Keratinocyte (primary cell): ENCODE measurements around the gene CDC25C. TPM values are rescaled to one million over a fixed set of nuclear protein-coding genes. Genes with fewer than 3 reads are reported as not detected.

ENCODE experiments used
- DNase-seq: peaks from one replicate; pipeline ENCODE4 v3.0.0-alpha.2; 2011; ENCODE audit warnings: low read depth, missing footprints, low spot score
- FAIRE-seq: peaks from 2 replicates; lab custom pipeline; 2011; peaks lifted over from hg19 to GRCh38; lab: Jason Lieb, UNC
- H2AFZ ChIP-seq: 2 replicates; pipeline ENCODE4 v1.6.0; 2012; ENCODE audit warnings: low read length, control low read depth, inconsistent platforms; ENCODE audit not compliant: control insufficient read depth
- H3K27ac ChIP-seq: 2 replicates; pipeline ENCODE4 v1.5.1; 2011; ENCODE audit warnings: low read length; ENCODE audit not compliant: control insufficient read depth, insufficient read depth
- H3K27me3 ChIP-seq: 3 replicates; pipeline ENCODE4 v1.6.0; 2011; ENCODE audit warnings: low read length; ENCODE audit not compliant: control insufficient read depth, insufficient read depth; ENCODE audit errors: extremely low read depth
- H3K36me3 ChIP-seq, 2 experiments: 2 replicates in 1 of 2; 3 replicates in 1 of 2; pipeline ENCODE4 v1.5.1; 2011; ENCODE audit warnings: low read length in 2 of 2, mild to moderate bottlenecking in 1 of 2; ENCODE audit not compliant: control insufficient read depth in 2 of 2, insufficient read depth in 2 of 2; ENCODE audit errors: extremely low read depth in 1 of 2
- H3K4me1 ChIP-seq: 3 replicates; pipeline ENCODE4 v1.5.1; 2011; ENCODE audit warnings: low read length; ENCODE audit not compliant: control insufficient read depth, insufficient read depth; ENCODE audit errors: extremely low read depth
- H3K4me2 ChIP-seq: 3 replicates; pipeline ENCODE4 v1.6.0; 2011; ENCODE audit warnings: low read depth, low read length; ENCODE audit not compliant: control insufficient read depth, insufficient read depth; ENCODE audit errors: extremely low read depth
- H3K4me3 ChIP-seq, 3 experiments: fragments of 200-600 bp in 1 of 3; sonication (generic) in 1 of 3; 2 replicates in 2 of 3; 3 replicates in 1 of 3; pipeline ENCODE4 v1.5.1; 2011 to 2016; ENCODE audit warnings: low read length in 3 of 3, mild to moderate bottlenecking in 3 of 3, control low read depth in 2 of 3, inconsistent platforms in 1 of 3, low read depth in 1 of 3, mixed read lengths in 1 of 3, mixed run types in 1 of 3, moderate library complexity in 1 of 3; ENCODE audit not compliant: control insufficient read depth in 2 of 3, insufficient read depth in 2 of 3; ENCODE audit errors: extremely low read depth in 1 of 3
- H3K79me2 ChIP-seq: 2 replicates; pipeline ENCODE4 v1.6.0; 2012; ENCODE audit warnings: low read length; ENCODE audit not compliant: control insufficient read depth, insufficient read depth
- H3K9ac ChIP-seq: 3 replicates; pipeline ENCODE4 v1.6.0; 2011; ENCODE audit warnings: low read length; ENCODE audit not compliant: control insufficient read depth, insufficient read depth; ENCODE audit errors: extremely low read depth
- H3K9me1 ChIP-seq: 3 replicates; pipeline ENCODE4 v1.6.0; 2011; ENCODE audit warnings: low read length; ENCODE audit not compliant: control insufficient read depth, insufficient read depth; ENCODE audit errors: extremely low read depth
- H3K9me3 ChIP-seq: 2 replicates; pipeline ENCODE4 v1.5.1; 2012; ENCODE audit warnings: low read depth, low read length; ENCODE audit not compliant: control insufficient read depth
- H4K20me1 ChIP-seq: 3 replicates; pipeline ENCODE4 v1.6.0; 2011; ENCODE audit warnings: low read length; ENCODE audit not compliant: control insufficient read depth, insufficient read depth; ENCODE audit errors: extremely low read depth
- EZH2 ChIP-seq: IDR thresholded peaks from one replicate; pipeline ENCODE4 v1.6.1; 2012; ENCODE audit warnings: inconsistent platforms, mild to moderate bottlenecking, low read length, moderate library complexity
- dilution Hi-C: fragments of 300-500 bp; cut with MboI; formaldehyde crosslinking; loops from one replicate; pipeline ENCODE4 v1.7.0; 2020; ENCODE audit warnings: low sequenced_read_pairs; ENCODE audit not compliant: extremely low pct_ligation_motif_present
- polyA plus RNA-seq, 5 experiments: library from polyadenylated mRNA; depleted of rRNA in 3 of 5; stranded (reverse) in 3 of 5; stranded (forward) in 1 of 5; unstranded in 1 of 5; fragments of >200 nt; gene quantifications; 1 replicate in 1 of 5; 2 replicates in 3 of 5; 3 replicates in 1 of 5; pipeline versions ENCODE4 v1.2.1 to v1.2.3, GENCODE V29; 2011 to 2012; ENCODE audit warnings: missing spikeins in 2 of 5, low read depth in 1 of 5, low replicate concordance in 1 of 5
- TF ChIP-seq, protein P1 (sequence below), 3 experiments: IDR thresholded peaks in 1 of 3; conservative IDR thresholded peaks in 1 of 3; optimal IDR thresholded peaks in 1 of 3; 2 replicates in 2 of 3; 3 replicates in 1 of 3; pipeline versions ENCODE3 to v1.5.1; 2011; ENCODE audit warnings: low read length in 3 of 3, mild to moderate bottlenecking in 3 of 3, moderate library complexity in 2 of 3, control low read depth in 1 of 3, inconsistent platforms in 1 of 3; ENCODE audit not compliant: insufficient read depth in 2 of 3; ENCODE audit errors: extremely low read depth in 1 of 3

CDC25C gene
- polyA plus RNA-seq, 1 donor (not counting 4 experiments of a cell fraction or from before 2014, with no cell fraction given): 4.7 TPM

DNA sequence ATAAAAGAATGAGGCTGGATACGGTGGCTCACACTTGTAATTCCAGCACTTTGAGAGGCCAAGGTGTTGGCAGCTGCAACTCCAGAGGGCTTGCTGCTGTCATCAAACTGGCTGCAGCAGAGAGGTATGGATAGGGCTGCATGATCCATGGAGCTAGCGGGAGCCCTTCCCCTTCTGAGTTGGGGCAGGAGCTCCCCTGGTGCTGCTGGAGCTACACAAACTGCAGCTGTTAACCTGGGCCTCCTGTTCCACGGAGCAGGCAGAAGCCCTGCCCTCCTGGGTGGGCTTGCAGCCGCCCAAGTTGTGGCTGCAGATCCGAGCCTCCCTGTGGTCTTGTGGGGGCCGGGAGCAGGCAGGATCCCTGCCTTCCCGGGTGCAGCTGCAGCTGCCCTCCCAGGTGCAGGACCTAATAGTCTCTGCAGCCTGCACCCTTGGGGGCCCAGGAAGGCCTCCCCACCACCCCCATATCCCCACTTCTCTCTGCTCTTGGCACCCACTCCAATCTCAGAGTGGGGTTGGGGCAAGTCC, 15.8 kb downstream of the CDC25C start:
- Histone ChIP-seq H3K4me3 (no peak overlapping the region), H2AFZ (no peak overlapping the region), H3K4me2 (no peak overlapping the region), H3K9ac (no peak overlapping the region), H3K9me3 (no peaks in the 10 kb centered on the region), H3K4me1 (no peaks in the 10 kb centered on the region), H4K20me1 (no peaks in the 10 kb centered on the region), H3K79me2 (no peaks in the 10 kb centered on the region), H3K27ac (no peak overlapping the region), H3K9me1 (no peaks in the 10 kb centered on the region), H3K27me3 (no peaks in the 10 kb centered on the region), H3K36me3 (no peaks in the 10 kb centered on the region)
- TF ChIP-seq, protein P1, sequence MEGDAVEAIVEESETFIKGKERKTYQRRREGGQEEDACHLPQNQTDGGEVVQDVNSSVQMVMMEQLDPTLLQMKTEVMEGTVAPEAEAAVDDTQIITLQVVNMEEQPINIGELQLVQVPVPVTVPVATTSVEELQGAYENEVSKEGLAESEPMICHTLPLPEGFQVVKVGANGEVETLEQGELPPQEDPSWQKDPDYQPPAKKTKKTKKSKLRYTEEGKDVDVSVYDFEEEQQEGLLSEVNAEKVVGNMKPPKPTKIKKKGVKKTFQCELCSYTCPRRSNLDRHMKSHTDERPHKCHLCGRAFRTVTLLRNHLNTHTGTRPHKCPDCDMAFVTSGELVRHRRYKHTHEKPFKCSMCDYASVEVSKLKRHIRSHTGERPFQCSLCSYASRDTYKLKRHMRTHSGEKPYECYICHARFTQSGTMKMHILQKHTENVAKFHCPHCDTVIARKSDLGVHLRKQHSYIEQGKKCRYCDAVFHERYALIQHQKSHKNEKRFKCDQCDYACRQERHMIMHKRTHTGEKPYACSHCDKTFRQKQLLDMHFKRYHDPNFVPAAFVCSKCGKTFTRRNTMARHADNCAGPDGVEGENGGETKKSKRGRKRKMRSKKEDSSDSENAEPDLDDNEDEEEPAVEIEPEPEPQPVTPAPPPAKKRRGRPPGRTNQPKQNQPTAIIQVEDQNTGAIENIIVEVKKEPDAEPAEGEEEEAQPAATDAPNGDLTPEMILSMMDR (optimal IDR thresholded peaks at IDR 0.05 in 1 of 3, IDR thresholded peaks at IDR 0.05 in 1 of 3, conservative IDR thresholded peaks at IDR 0.05 in 1 of 3; ENCODE audit: extremely low read depth in 1 of 3, insufficient read depth in 2 of 3, low read length in 3 of 3): no peak
- TF ChIP-seq EZH2: no peak
- FAIRE-seq: no peak
- dilution Hi-C loops: no loop called here
- no peak for DNase-seq

DNA sequence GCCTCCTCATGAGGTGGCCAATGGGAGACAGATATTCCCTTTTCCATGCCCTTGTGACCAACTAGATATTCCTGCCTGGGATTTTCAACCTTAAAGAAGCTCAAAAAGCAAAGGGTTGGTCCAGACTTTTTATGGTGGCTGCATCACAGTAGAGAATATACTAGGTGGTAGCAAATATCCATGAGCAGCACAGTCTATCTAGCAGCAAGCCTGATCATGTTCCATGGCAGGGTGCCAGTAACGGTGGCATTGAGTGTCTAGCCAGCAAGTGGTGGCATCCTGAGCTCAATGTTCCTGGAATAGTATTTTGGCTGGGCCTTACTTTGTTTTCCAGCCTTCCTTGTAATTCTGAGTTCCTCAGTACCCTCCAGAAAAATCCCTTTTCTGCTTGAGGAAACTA, 25.8 kb downstream of the CDC25C start:
- Histone ChIP-seq H2AFZ (no peak overlapping the region), H3K4me2 (no peak overlapping the region), H3K9me1 (no peaks in the 10 kb centered on the region), H3K9ac (no peak overlapping the region), H3K27me3 (no peaks in the 10 kb centered on the region), H3K9me3 (no peaks in the 10 kb centered on the region), H3K79me2 (no peaks in the 10 kb centered on the region), H4K20me1 (no peaks in the 10 kb centered on the region), H3K4me1 (peaks cover 4% of the 10 kb centered on the region), H3K4me3 (no peak overlapping the region), H3K36me3 (no peaks in the 10 kb centered on the region), H3K27ac (no peak overlapping the region)
- DNase-seq: no peak
- dilution Hi-C loops: no loop called here
- FAIRE-seq: no peak
- no peak for TF ChIP-seq EZH2
- TF ChIP-seq, protein P1 (optimal IDR thresholded peaks at IDR 0.05 in 1 of 3, IDR thresholded peaks at IDR 0.05 in 1 of 3, conservative IDR thresholded peaks at IDR 0.05 in 1 of 3; ENCODE audit: extremely low read depth in 1 of 3, insufficient read depth in 2 of 3, low read length in 3 of 3): peak in 1 of 3 experiments; percentile 33
